Activated gamma-delta T cell treated with Interleukin-2 at 50 U/mL for 16 hours (primary cell): ENCODE data around the gene PLEKHD1.
"Not testable (repeated sequence)": the region's sequence is repeated elsewhere in the genome, so short reads cannot be mapped to it uniquely, and the experiment has no call there.

Experiments
- DNase-seq: peaks from one replicate; pipeline ENCODE4 v3.0.0-alpha.2; 2020

The PLEKHD1 gene

GRCh38 chr14:69483765-69484443, 624 bp upstream of the PLEKHD1 start:
- DNase-seq = no peak

GRCh38 chr14:69485315-69485660, 760 bp downstream of the PLEKHD1 start:
- no peak for DNase-seq

- no peak for DNase-seq
Observed at GRCh38 chr14:69485701-69486100, 1.2 kb downstream of the PLEKHD1 start.

GRCh38 chr14:69487226-69487625, 2.7 kb downstream of the PLEKHD1 start:
- DNase-seq = no peak

- no peak for DNase-seq
Observed at GRCh38 chr14:69487771-69488170, 3.2 kb downstream of the PLEKHD1 start.

- DNase-seq = no peak
Observed at GRCh38 chr14:69489495-69489894, 5.0 kb downstream of the PLEKHD1 start.

- DNase-seq = no peak
Observed at GRCh38 chr14:69490219-69490918, 5.8 kb downstream of the PLEKHD1 start.

GRCh38 chr14:69491193-69491592, 6.7 kb downstream of the PLEKHD1 start:
- DNase-seq = no peak

- no peak for DNase-seq
Observed at GRCh38 chr14:69493038-69493437, 8.5 kb downstream of the PLEKHD1 start.

GRCh38 chr14:69493791-69494190, 9.3 kb downstream of the PLEKHD1 start:
- no peak for DNase-seq

GRCh38 chr14:69495341-69495921, 10.9 kb downstream of the PLEKHD1 start:
- DNase-seq = no peak

GRCh38 chr14:69497866-69498265, 13.3 kb downstream of the PLEKHD1 start:
- DNase-seq = not testable (repeated sequence)

- DNase-seq = not testable (repeated sequence)
Observed at GRCh38 chr14:69498286-69498685, 13.8 kb downstream of the PLEKHD1 start.

GRCh38 chr14:69499436-69499835, 14.9 kb downstream of the PLEKHD1 start:
- DNase-seq = no peak

- DNase-seq = no peak
Observed at GRCh38 chr14:69500096-69500495, 15.6 kb downstream of the PLEKHD1 start.

GRCh38 chr14:69500736-69501135, 16.2 kb downstream of the PLEKHD1 start:
- no peak for DNase-seq

- no peak for DNase-seq
Observed at GRCh38 chr14:69501423-69501838, 16.9 kb downstream of the PLEKHD1 start.

- DNase-seq = no peak
Observed at GRCh38 chr14:69504775-69505174, 20.2 kb downstream of the PLEKHD1 start.

- no peak for DNase-seq
Observed at GRCh38 chr14:69505338-69506240, 21.1 kb downstream of the PLEKHD1 start.

GRCh38 chr14:69506241-69506595, 21.7 kb downstream of the PLEKHD1 start:
- no peak for DNase-seq

GRCh38 chr14:69518289-69519101, 34.0 kb downstream of the PLEKHD1 start:
- no peak for DNase-seq
